DOHH2 (cell line): ENCODE data around the gene CHD6.

Experiments
- CTCF ChIP-seq: fragments of 200-600 bp; sonication (generic); IDR thresholded peaks from one replicate; pipeline ENCODE4 v1.5.1; 2014; ENCODE audit warnings: antibody characterized with exemption, mild to moderate bottlenecking, low read depth, low read length; ENCODE audit not compliant: poor library complexity, severe bottlenecking
- EZH2phosphoT487 ChIP-seq: fragments of 200-600 bp; sonication (generic); IDR thresholded peaks from 2 replicates; pipeline ENCODE4 v1.6.1; 2017; ENCODE audit warnings: borderline replicate concordance, mild to moderate bottlenecking, antibody characterized with exemption, low read length, moderate library complexity, mixed read lengths

GRCh38 chr20:41547221-41547620, 71.0 kb downstream of the CHD6 start:
- TF ChIP-seq CTCF (no peak), EZH2phosphoT487 (no peak)
